Pancreas (tissue), 10 donors: ENCODE results near the gene GSAP. TPM values are rescaled to one million over a fixed set of nuclear protein-coding genes. Genes with fewer than 3 reads are reported as not detected.
A peak's percentile ranks its signal among the peaks of the same experiment; 100 is the strongest.

Source experiments
- ATAC-seq, 4 donors: fragments of 200-7000 bp; cut with Tn5 transposase; one replicate each; pipeline versions ENCODE4 v1.8.0 to v1.9.1; 2020; ENCODE audit warnings: mild to moderate bottlenecking in 4 of 4, moderate library complexity in 4 of 4
- DNase-seq, 6 donors: peaks; one replicate each; pipeline ENCODE4 v3.0.0-alpha.2; 2020
- FAIRE-seq: peaks from 2 replicates; lab custom pipeline; 2012; peaks lifted over from hg19 to GRCh38; lab: Jason Lieb, UNC
- H3K27ac ChIP-seq, 4 donors: fragments of 200-600 bp; sonication (generic); 1 replicate in 3 of 4; 2 replicates in 1 of 4; pipeline versions ENCODE4 v1.5.0 to v1.8.0; 2020
- H3K27me3 ChIP-seq, 4 donors: fragments of 200-600 bp; one replicate each; pipeline ENCODE4 v1.8.0; 2021
- H3K36me3 ChIP-seq, 3 donors: fragments of 200-600 bp; sonication (generic) in 1 of 3; one replicate each; pipeline versions ENCODE4 v1.5.0 to v1.8.0; 2020 to 2021
- H3K4me1 ChIP-seq, 3 donors: fragments of 200-600 bp; one replicate each; pipeline ENCODE4 v1.8.0; 2021
- H3K4me3 ChIP-seq, 4 donors: fragments of 200-600 bp; sonication (generic) in 2 of 4; one replicate each; pipeline versions ENCODE4 v1.5.0 to v1.8.0; 2020 to 2021
- H3K9me3 ChIP-seq, 4 donors: fragments of 200-600 bp; one replicate each; pipeline ENCODE4 v1.8.0; 2021
- CTCF ChIP-seq, 4 donors: fragments of 200-600 bp; sonication (generic) in 3 of 4; IDR thresholded peaks; one replicate each; pipeline versions ENCODE4 v1.5.0 to v1.8.0; 2021; ENCODE audit warnings: antibody characterized with exemption in 4 of 4
- WGBS, 2 donors: extraction: QIAGEN DNeasy Blood & Tissue Kit; methylation state at CpG; one replicate each; pipeline ENCODE4 v1.1.7; 2013; 5-methylcytosine and 5-hydroxymethylcytosine counted together
- intact Hi-C, 3 donors: fragments of 100-400 bp; cut with DNase I; formaldehyde crosslinking; loops; one replicate each; pipeline versions ENCODE4 v1.11.1 to v1.14.2; 2022
- polyA plus RNA-seq, 2 donors: library from polyadenylated mRNA; stranded (reverse); fragments of 200-250 nt; gene quantifications; one replicate each; pipeline ENCODE4 v1.2.3, GENCODE V29; 2013
- total RNA-seq, 6 donors: library from RNA; stranded (reverse); fragmentation: NEBNext Ultra II Directional in 4 of 6; extraction: Animal tissue kit (Norgen Biotek cat#: 25700) in 4 of 6; gene quantifications; one replicate each; pipeline versions ENCODE4 v1.2.1 to v1.2.4, GENCODE V29; 2021 to 2023
- donor health status: healthy with polysubstance abuse.
- donor health status: DM: no; HTN: no; CAD: no; lungs with moderate emphysema.
- donor health status: DM: no; HTN: no; CAD: no.
- donor health status: control.
- donor health status: control.
- donor health status: Bipolar disorder and iron deficiency.
- donor health status: DM: yes; HTN: yes; CAD: no.
- donor health status: DM: no; HTN: no; CAD: no.
- donor health status: DM: no; HTN: no; CAD: no.
- donor health status: DM: yes; HTN: yes; CAD: no.

GSAP gene
- total and polyA plus RNA-seq, 8 donors: 5.3 to 22.7 (median 8.7) TPM

- intact Hi-C loops: no loop called here
- DNase-seq (no peak), FAIRE-seq (no peak), ATAC-seq (no peak)
- H3K27me3 ChIP-seq: no peaks in the 10 kb centered on the region
- TF ChIP-seq CTCF (IDR thresholded peaks at IDR 0.05): no peak
- 77 to 79% methylated on average over 5 of the region's 5 CpGs for WGBS, 2 donors
- no peaks in the 10 kb centered on the region for H3K9me3 ChIP-seq
- no peak overlapping the region for H3K4me3 ChIP-seq
- no peaks in the 10 kb centered on the region for H3K4me1 ChIP-seq
- no peak overlapping the region for H3K27ac ChIP-seq
- no peaks in the 10 kb centered on the region for H3K36me3 ChIP-seq
These were observed 17.8 kb upstream of the GSAP start for GRCh38 chr7:77433901-77434300.

GRCh38 chr7:77430927-77431326, 14.8 kb upstream of the GSAP start:
- Histone ChIP-seq H3K27me3 (no peaks in the 10 kb centered on the region), H3K4me3 (no peak overlapping the region), H3K27ac (no peak overlapping the region), H3K4me1 (no peaks in the 10 kb centered on the region), H3K36me3 (no peaks in the 10 kb centered on the region), H3K9me3 (no peaks in the 10 kb centered on the region)
- ATAC-seq (no peak), FAIRE-seq (no peak), DNase-seq (no peak)
- TF ChIP-seq CTCF (IDR thresholded peaks at IDR 0.05): no peak
- WGBS, 2 donors: 72 to 74% methylated on average over 7 of the region's 7 CpGs
- intact Hi-C loops: no loop called here

GRCh38 chr7:77428777-77429231, 12.7 kb upstream of the GSAP start:
- no peaks in the 10 kb centered on the region for H3K36me3 ChIP-seq
- H3K4me1 ChIP-seq: no peaks in the 10 kb centered on the region
- DNase-seq: no peak
- intact Hi-C loops: no loop called here
- no peaks in the 10 kb centered on the region for H3K27me3 ChIP-seq
- peak in 2 of 4 donors; percentile 52 to 58 for ATAC-seq
- no peak overlapping the region for H3K4me3 ChIP-seq
- H3K27ac ChIP-seq: peak overlapping the region in 1 of 4 donors; percentile 8
- H3K9me3 ChIP-seq: no peaks in the 10 kb centered on the region
- WGBS, 2 donors: 78 to 80% methylated on average over 10 of the region's 10 CpGs
- TF ChIP-seq CTCF (IDR thresholded peaks at IDR 0.05): no peak
- FAIRE-seq: no peak

- Histone ChIP-seq H3K36me3 (no peaks in the 10 kb centered on the region), H3K4me3 (no peak overlapping the region), H3K4me1 (no peaks in the 10 kb centered on the region), H3K9me3 (no peaks in the 10 kb centered on the region), H3K27me3 (no peaks in the 10 kb centered on the region), H3K27ac (peak overlapping the region in 1 of 4 donors; percentile 8)
- ATAC-seq (peak in 2 of 4 donors; percentile 65 to 75), FAIRE-seq (no peak), DNase-seq (no peak)
- no peak for TF ChIP-seq CTCF (IDR thresholded peaks at IDR 0.05)
- 82 to 87% methylated on average over 5 of the region's 5 CpGs for WGBS, 2 donors
- intact Hi-C loops: no loop called here
These were observed 12.0 kb upstream of the GSAP start for GRCh38 chr7:77427996-77428603.

- no peak for ATAC-seq
- Histone ChIP-seq H3K27me3 (no peaks in the 10 kb centered on the region), H3K9me3 (no peaks in the 10 kb centered on the region), H3K4me3 (no peak overlapping the region), H3K27ac (no peak overlapping the region), H3K4me1 (no peaks in the 10 kb centered on the region), H3K36me3 (no peaks in the 10 kb centered on the region)
- FAIRE-seq: no peak
- intact Hi-C loops: no loop called here
- no peak for TF ChIP-seq CTCF (IDR thresholded peaks at IDR 0.05)
- DNase-seq: no peak
- WGBS, 2 donors: 49 to 61% methylated on average over 5 of the region's 5 CpGs
These were observed 10.4 kb upstream of the GSAP start for GRCh38 chr7:77426521-77427051.
